NOMO-1 (cell line): Measurements from ENCODE around the gene COX6B1.
"Not testable (repeated sequence)": the region's sequence is repeated elsewhere in the genome, so short reads cannot be mapped to it uniquely, and the experiment has no call there.

Experiments used
- DNase-seq, 2 experiments: peaks; one replicate each; lab custom pipeline; 2025; ENCODE audit not compliant: unreplicated experiment in 2 of 2; lab: John Stamatoyannopoulos, UW

The COX6B1 gene

DNA sequence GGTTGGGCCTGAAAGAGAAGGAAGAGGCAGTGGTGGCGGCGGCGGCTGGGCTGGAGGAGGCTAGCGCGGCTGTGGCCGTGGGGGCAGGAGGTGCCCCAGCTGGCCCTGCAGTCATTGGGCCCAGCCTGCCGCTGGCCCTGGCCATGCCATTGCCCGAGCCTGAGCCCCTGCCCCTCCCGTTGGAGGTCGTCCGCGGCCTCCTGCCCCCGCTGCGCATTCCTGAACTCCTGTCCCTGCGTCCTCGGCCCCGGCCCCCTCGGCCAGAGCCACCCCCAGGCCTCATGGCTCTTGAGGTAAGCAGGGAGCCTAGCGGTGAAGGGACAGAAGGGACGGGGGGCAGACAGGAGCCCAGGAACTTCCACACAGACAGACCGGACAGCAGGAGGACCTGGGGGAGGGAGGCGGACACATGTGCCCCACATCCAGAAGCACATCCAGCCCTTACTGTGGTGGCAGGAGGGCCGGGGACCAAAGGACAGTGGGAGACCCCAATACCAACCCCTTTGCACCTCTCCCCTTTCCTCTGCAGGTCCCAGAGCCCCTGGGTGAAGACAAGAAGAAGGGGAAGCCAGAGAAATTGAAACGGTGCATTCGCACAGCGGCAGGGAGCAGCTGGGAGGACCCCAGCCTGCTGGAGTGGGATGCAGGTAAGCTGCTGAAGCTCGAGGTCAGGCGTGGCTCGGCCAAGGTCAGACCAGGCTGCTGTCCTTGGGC lies 14.2 kb upstream of the COX6B1 start:
- DNase-seq, result no peak

- DNase-seq, result no peak
These were observed 11.5 kb upstream of the COX6B1 start for GRCh38 chr19:35636651-35637050.

DNA sequence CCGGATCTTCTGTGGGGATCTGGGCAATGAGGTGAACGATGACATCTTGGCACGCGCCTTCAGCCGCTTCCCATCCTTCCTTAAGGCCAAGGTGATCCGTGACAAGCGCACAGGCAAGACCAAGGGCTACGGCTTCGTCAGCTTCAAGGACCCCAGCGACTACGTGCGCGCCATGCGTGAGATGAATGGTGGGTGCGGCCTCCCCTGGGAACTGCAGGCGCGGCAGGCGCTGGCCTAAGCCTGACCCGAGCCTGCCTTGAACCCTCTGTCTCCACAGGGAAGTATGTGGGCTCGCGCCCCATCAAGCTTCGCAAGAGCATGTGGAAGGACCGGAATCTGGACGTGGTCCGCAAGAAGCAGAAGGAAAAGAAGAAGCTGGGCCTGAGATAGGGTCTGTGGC lies 11.0 kb upstream of the COX6B1 start:
- no peak for DNase-seq

DNA sequence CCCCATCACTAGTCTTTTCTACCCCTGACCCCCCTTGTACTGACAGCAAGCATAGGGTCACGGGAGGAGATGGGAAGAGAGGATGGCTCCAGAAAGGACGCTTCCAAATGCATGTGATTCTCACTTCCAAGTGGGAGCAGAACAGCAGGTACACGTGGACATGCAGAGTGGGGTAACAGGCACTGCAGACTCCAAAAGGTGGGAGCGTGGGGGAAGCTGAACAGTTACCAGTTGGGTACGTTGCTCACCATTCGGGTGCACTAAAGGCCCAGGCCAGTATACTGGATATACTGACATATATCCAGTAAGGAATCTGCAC lies 8.8 kb upstream of the COX6B1 start:
- DNase-seq, result no peak

DNA sequence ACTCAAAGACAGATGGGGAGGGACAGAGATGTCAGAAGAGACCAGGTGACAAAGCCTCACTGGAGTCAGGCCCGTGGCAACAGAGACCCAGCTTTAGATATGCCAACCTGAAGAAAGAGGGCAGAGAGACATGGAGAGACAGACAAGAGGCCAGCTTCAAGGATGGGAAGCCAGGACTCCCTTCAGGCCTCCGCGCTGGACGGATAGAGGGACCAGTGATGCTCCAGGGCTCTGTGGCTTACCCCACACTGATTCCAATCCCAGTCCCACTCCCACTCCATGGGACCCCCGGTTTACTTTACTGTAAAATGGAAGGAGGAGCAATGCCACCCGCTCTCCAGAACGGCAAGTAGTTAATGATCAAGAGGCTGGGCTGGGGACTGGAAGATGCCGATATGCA lies 8.3 kb upstream of the COX6B1 start:
- DNase-seq, result no peak

DNA sequence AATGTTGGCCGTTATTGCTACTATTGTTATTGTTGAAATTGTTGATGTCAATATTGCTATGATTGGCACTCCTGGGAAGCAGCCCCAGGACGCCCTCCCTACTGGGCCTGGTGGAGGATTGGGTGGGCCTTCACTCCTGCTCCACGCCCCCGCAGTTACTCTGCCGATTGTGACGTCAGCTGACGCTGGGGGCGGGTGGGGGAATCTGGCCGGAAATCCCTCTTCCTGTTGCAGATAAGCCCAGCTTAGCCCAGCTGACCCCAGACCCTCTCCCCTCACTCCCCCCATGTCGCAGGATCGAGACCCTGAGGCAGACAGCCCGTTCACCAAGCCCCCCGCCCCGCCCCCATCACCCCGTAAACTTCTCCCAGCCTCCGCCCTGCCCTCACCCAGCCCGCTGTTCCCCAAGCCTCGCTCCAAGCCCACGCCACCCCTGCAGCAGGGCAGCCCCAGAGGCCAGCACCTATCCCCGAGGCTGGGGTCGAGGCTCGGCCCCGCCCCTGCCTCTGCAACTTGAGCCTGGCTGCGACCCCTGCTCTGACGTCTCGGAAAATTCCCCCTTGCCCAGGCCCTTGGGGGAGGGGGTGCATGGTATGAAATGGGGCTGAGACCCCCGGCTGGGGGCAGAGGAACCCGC lies 6.5 kb upstream of the COX6B1 start, which contains the start of gene ETV2:
Gene ETV2 (plus strand): TSS at position 231 of the 637 bp plus-strand sequence. CDS start 716 bp downstream, outside the sequence.
- no peak for DNase-seq

DNA sequence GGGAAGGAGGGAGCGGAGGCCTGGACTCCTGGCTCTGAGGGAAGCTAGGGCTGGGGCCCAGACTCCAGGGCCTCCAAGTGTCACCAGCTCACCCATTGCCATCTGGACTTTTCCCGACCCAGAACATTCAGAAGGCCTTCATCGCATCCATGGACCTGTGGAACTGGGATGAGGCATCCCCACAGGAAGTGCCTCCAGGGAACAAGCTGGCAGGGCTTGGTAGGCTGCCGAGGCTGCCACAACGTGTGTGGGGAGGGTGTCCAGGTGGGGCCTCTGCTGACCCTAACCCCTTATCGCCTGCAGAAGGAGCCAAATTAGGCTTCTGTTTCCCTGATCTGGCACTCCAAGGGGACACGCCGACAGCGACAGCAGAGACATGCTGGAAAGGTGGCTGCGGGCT lies 5.8 kb upstream of the COX6B1 start:
- DNase-seq, result no peak

DNA sequence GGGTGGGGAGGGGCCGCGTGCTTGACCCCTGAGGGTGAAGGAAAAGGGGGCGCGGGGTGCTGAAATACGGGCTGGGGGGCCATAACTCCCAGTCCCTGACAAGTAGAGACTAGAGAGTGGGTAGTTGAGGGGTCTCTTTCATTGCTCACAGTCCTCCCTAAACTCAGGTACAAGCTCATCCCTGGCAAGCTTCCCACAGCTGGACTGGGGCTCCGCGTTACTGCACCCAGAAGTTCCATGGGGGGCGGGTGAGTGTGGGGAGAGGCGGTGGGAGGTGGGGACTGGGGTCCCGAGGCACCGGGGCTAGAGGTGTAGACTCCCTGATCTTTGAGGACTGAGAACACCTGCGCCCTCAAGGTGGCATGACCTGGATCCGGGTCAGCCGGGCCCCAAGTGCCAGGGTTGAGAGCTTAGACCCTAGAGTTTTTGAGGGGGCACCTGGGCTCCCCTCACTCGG lies 5.3 kb upstream of the COX6B1 start:
- DNase-seq, result no peak

DNA sequence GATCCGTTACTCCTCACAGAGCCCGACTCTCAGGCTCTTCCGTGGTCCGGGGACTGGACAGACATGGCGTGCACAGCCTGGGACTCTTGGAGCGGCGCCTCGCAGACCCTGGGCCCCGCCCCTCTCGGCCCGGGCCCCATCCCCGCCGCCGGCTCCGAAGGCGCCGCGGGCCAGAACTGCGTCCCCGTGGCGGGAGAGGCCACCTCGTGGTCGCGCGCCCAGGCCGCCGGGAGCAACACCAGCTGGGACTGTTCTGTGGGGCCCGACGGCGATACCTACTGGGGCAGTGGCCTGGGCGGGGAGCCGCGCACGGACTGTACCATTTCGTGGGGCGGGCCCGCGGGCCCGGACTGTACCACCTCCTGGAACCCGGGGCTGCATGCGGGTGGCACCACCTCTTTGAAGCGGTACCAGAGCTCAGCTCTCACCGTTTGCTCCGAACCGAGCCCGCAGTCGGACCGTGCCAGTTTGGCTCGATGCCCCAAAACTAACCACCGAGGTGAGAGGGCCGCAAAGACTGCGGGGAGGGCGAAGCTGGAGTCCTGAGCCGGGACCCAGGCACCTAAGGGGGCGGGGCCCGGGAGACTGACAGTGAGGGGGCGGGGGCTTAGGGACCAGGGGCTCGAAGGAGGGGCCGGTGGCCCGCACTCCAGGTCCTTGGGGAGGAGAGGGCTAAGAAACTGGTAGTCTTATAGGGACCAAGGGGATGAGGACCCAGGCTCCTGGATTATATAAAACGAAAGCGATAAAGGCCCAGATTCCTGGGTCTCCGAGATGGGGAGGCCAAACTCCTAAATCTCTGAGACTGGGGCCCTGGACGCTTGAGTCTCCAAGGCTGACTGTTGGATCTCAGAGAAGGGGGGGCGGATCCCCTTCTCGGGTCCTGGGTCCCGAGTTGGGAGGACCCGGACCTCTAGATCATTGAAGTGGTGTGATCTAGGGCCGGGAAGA lies 4.6 kb upstream of the COX6B1 start:
- peak; percentile 84 to 87 for DNase-seq

DNA sequence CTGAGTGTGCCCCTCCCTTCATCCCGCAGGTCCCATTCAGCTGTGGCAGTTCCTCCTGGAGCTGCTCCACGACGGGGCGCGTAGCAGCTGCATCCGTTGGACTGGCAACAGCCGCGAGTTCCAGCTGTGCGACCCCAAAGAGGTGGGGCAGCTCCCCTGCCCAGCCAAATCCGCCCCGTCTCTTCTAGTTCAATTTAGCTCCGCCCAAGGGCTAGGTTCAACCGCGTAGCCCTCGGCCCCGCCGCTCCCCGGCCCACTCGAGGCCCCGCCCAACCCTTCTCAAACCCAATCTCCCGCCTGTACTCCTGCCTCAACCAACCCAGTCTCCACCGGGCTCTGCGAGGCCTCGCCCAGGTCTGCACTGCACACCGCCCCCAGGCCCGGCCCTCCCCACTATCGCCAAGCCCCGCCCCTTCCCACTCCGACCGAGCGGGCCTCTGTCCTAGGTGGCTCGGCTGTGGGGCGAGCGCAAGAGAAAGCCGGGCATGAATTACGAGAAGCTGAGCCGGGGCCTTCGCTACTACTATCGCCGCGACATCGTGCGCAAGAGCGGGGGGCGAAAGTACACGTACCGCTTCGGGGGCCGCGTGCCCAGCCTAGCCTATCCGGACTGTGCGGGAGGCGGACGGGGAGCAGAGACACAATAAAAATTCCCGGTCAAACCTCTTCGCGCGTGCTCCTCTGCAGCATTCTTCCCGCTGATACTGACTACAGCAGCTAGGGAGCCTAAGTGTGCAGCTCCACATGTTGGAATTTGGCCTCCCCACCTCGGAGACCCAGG lies 3.7 kb upstream of the COX6B1 start:
- DNase-seq, result peak; percentile 96 to 97

DNA sequence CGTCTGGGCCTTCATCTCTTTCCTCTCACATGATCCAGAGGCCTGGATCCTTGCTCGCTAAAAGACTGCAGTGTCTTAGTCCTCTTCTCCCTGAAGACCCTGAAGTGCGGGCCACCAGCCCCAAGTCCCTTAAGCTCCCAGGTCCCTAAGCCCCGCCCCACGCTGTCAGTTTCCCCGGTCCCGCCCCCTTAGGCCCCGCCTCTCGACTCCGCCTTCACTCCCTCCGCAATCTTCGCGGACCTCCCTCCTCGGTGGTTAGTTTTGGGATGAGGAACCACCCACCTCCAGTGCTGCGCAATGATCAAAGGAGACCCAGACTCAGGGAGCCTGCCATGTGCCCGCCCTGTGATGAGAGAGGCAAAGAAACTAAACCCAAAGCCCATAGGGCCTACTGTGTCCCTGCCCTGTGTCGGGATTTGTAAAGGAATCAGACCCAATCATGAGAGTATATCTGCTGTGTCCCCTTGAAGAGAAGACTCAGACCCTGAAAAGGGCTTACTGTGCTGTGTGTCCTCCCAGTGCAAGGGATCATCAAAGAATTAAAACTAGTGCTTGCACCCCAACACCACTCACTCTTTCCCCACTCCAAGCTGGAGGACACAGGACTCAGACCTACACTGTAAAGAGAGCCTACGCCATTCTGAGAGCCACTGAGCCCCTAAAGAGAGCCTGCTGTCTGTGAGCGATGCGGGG lies 3.0 kb upstream of the COX6B1 start:
- DNase-seq, result peak; percentile 62 to 66

DNA sequence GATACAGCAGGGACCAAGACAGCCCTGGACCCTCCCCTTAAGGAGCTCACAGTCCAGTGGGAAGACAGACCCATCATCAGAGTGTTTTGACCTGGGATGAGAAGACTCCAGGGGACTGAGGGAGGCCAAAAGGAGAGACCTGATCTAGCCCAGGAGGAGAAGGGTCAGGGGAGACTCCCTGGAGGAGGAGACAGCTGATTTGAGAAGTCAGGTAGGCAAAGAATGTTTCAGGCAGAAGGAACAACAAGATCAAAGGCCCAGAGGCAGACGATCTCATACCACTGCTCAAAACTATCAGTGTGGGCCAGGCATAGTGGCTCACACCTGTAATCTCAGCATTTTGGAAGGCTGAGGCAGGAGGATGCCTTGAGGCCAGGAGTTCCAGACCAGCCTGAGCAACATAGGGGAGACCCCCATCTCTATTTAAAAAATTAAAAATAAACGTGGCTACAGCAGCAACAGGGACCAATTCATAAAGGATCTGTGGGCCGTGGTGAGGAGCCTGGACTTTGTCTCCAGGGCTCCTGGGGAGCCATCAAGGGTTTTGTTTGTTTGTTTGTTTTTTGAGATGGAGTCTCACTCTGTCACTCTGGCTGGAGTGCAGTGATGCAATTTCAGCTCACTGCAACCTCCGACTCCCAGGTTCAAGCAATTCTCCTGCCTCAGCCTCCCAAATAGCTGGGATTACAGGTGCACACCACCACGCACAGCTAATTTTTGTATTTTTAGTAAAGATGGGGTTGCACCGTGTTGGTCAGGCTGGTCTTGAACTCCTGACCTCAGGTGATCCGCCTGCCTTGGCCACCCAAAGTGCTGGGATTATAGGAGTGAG lies 2.2 kb upstream of the COX6B1 start:
- no peak for DNase-seq

GRCh38 chr19:35650581-35650980 lies 2.5 kb downstream of the COX6B1 start:
- DNase-seq, result no peak

GRCh38 chr19:35654828-35655227 lies 6.7 kb downstream of the COX6B1 start:
- DNase-seq, result not testable (repeated sequence)

DNA sequence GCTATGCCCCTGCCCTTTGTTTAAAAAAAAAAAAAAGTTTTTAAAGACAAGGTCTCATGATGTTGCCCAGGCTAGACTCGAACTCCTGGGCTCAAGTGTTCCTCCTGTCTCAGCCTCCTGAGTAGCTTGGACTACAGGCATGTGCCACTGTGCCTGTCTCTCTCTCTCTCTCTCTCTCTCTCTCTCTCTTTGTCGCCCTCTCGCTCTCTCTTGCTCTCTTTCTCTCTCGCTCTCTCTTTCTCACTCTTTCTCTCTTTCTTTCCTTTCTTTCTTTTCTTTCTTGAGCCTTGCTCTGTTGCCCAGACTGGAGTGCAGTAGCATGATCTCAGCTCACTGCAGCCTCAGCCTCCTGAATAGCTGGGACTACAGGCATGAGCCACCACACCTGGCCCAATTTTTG lies 7.5 kb downstream of the COX6B1 start:
- no peak for DNase-seq

- no peak for DNase-seq
These were observed 8.6 kb downstream of the COX6B1 start for GRCh38 chr19:35656700-35657099.

DNA sequence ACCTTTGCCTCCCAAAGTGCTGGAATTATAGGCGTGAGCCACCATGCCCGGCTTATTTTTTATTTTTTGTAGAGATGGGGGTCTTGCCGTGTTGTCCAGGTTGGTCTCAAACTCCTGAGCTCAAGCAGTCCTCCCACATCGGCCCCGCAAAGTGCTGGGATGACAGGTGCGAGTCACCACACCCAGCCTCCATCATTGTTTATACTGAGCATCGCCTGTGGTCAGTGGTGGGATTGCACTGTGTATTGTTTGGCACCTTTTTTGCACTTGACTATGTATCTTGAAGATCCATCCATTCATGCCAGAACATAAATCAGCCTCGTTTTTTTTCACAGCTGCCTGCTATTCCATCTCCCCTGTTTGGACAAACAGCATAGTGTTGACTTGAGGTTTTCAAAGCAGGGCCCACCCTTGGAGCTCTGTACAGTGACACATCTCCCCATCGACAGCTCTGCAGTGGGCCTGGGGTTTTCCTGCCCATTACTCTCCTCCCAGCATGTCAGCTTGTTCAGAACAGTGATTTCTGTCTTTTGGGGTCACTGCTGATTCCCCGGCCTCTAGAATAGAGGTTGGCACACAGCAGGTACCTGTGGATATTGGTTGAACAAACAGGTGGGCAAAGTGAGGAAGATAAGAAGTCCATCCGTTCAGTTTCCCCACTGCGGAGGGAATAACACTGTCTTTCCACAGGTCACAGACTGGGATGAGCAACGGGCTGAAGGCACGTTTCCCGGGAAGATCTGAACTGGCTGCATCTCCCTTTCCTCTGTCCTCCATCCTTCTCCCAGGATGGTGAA lies 10.0 kb downstream of the COX6B1 start:
- no peak for DNase-seq

DNA sequence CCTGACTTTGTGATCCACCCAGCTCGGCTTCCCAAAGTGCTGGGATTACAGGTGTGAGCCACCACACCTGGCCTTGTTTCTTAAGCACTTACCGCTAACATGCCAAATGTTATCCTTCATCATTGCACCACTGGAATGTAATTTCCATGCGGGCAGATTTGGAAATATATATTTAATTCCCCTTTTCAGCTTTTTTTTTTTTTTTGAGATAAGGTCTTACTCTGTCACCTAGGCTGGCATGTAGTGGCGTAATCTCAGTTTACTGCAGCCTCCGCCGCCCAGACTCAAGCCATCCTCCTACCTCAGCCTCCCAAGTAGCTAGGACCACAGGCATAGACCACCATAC lies 13.8 kb downstream of the COX6B1 start:
- DNase-seq, result no peak

GRCh38 chr19:35663981-35664380 lies 15.9 kb downstream of the COX6B1 start:
- no peak for DNase-seq
